ENCODE measurements around the gene TAF1A. TPM values are rescaled to one million over a fixed set of nuclear protein-coding genes. Genes with fewer than 3 reads are reported as not detected.

The TAF1A gene
- total RNA-seq, 1 experiment from 2014 or later, result 12.9 TPM

- ATAC-seq, result no peak
- H3K4me3 Mint-ChIP-seq, result no peak overlapping the region
- peaks cover 7% of the 10 kb centered on the region for H3K9me3 Mint-ChIP-seq
- POLR2A ChIA-PET, result no interaction called here
- no peak for DNase-seq (ENCODE audit: low spot score)
- H3K4me1 Mint-ChIP-seq, result no peaks in the 10 kb centered on the region
- no peaks in the 10 kb centered on the region for H3K27me3 Mint-ChIP-seq (ENCODE audit: low read depth)
- CTCF ChIA-PET, result no interaction called here
- H3K36me3 Mint-ChIP-seq, result no peaks in the 10 kb centered on the region
- H3K27ac Mint-ChIP-seq, result no peak overlapping the region
- TF ChIP-seq, protein P1, sequence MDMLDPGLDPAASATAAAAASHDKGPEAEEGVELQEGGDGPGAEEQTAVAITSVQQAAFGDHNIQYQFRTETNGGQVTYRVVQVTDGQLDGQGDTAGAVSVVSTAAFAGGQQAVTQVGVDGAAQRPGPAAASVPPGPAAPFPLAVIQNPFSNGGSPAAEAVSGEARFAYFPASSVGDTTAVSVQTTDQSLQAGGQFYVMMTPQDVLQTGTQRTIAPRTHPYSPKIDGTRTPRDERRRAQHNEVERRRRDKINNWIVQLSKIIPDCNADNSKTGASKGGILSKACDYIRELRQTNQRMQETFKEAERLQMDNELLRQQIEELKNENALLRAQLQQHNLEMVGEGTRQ (CRISPR knock-in tag; IDR thresholded peaks at IDR 0.05), result no peak
- TF ChIP-seq ZNF138 (CRISPR knock-in tag; conservative IDR thresholded peaks at IDR 0.05) (no peak), ZNF121 (CRISPR knock-in tag; IDR thresholded peaks at IDR 0.05) (no peak), ZNF416 (CRISPR knock-in tag; IDR thresholded peaks at IDR 0.05) (no peak), FOXJ3 (CRISPR knock-in tag; IDR thresholded peaks at IDR 0.05; ENCODE audit: borderline replicate concordance) (no peak), ZNF423 (CRISPR knock-in tag; IDR thresholded peaks at IDR 0.05) (no peak), GABPB1 (CRISPR knock-in tag; IDR thresholded peaks at IDR 0.05) (no peak), ZNF396 (CRISPR knock-in tag; IDR thresholded peaks at IDR 0.05; ENCODE audit: borderline replicate concordance) (no peak), ZSCAN18 (CRISPR knock-in tag; IDR thresholded peaks at IDR 0.05) (no peak), ATF3 (CRISPR knock-in tag; conservative IDR thresholded peaks at IDR 0.05) (no peak), ELF4 (CRISPR knock-in tag; IDR thresholded peaks at IDR 0.05; ENCODE audit: low read depth) (no peak), MXD4 (CRISPR knock-in tag; IDR thresholded peaks at IDR 0.05; ENCODE audit: borderline replicate concordance) (no peak), TEAD1 (CRISPR knock-in tag; IDR thresholded peaks at IDR 0.05) (no peak)
- TF ChIP-seq, protein P2, sequence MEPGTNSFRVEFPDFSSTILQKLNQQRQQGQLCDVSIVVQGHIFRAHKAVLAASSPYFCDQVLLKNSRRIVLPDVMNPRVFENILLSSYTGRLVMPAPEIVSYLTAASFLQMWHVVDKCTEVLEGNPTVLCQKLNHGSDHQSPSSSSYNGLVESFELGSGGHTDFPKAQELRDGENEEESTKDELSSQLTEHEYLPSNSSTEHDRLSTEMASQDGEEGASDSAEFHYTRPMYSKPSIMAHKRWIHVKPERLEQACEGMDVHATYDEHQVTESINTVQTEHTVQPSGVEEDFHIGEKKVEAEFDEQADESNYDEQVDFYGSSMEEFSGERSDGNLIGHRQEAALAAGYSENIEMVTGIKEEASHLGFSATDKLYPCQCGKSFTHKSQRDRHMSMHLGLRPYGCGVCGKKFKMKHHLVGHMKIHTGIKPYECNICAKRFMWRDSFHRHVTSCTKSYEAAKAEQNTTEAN (CRISPR knock-in tag; IDR thresholded peaks at IDR 0.05), result no peak
These were observed 65.9 kb downstream of the TAF1A start for GRCh38 chr1:222523852-222524251.

GRCh38 chr1:222522105-222522915 lies 67.4 kb downstream of the TAF1A start:
- peaks cover 1% of the 10 kb centered on the region; the same call in 1 of the 2 replicates for H3K9me3 Mint-ChIP-seq
- no peak overlapping the region for H3K27ac Mint-ChIP-seq
- no peak overlapping the region for H3K4me3 Mint-ChIP-seq
- no peak for DNase-seq (ENCODE audit: low spot score)
- H3K27me3 Mint-ChIP-seq (ENCODE audit: low read depth), result no peaks in the 10 kb centered on the region
- ChIA-PET CTCF (no interaction called here), POLR2A (no interaction called here)
- no peaks in the 10 kb centered on the region for H3K4me1 Mint-ChIP-seq
- no peak for ATAC-seq
- no peaks in the 10 kb centered on the region for H3K36me3 Mint-ChIP-seq
- TF ChIP-seq OVOL2 (CRISPR knock-in tag; IDR thresholded peaks at IDR 0.05; ENCODE audit: borderline replicate concordance), result no peak
- TF ChIP-seq ZNF317 (CRISPR knock-in tag; IDR thresholded peaks at IDR 0.05; ENCODE audit: borderline replicate concordance, low read depth), result no peak
- TF ChIP-seq STAT6 (CRISPR knock-in tag; conservative IDR thresholded peaks at IDR 0.05; ENCODE audit: low read depth), result no peak
- no peak for TF ChIP-seq SMAD3 (CRISPR knock-in tag; IDR thresholded peaks at IDR 0.05; ENCODE audit: borderline replicate concordance)
- TF ChIP-seq IRF2 (CRISPR knock-in tag; IDR thresholded peaks at IDR 0.05; ENCODE audit: borderline replicate concordance, low read depth), result no peak
- no peak for TF ChIP-seq TCF7 (CRISPR knock-in tag; IDR thresholded peaks at IDR 0.05; ENCODE audit: low read depth)
- TF ChIP-seq, protein P3, sequence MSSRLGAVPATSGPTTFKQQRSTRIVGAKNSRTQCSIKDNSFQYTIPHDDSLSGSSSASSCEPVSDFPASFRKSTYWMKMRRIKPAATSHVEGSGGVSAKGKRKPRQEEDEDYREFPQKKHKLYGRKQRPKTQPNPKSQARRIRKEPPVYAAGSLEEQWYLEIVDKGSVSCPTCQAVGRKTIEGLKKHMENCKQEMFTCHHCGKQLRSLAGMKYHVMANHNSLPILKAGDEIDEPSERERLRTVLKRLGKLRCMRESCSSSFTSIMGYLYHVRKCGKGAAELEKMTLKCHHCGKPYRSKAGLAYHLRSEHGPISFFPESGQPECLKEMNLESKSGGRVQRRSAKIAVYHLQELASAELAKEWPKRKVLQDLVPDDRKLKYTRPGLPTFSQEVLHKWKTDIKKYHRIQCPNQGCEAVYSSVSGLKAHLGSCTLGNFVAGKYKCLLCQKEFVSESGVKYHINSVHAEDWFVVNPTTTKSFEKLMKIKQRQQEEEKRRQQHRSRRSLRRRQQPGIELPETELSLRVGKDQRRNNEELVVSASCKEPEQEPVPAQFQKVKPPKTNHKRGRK (CRISPR knock-in tag; IDR thresholded peaks at IDR 0.05; ENCODE audit: borderline replicate concordance), result no peak
- no peak for TF ChIP-seq SOX15 (CRISPR knock-in tag; IDR thresholded peaks at IDR 0.05)
- TF ChIP-seq FOXK1 (CRISPR knock-in tag; IDR thresholded peaks at IDR 0.05), result no peak
- TF ChIP-seq ETV6 (CRISPR knock-in tag; IDR thresholded peaks at IDR 0.05), result no peak
- TF ChIP-seq NR1H2 (CRISPR knock-in tag; IDR thresholded peaks at IDR 0.05), result no peak
- no peak for TF ChIP-seq ATF1 (CRISPR knock-in tag; IDR thresholded peaks at IDR 0.05)
- TF ChIP-seq, protein P2 (CRISPR knock-in tag; IDR thresholded peaks at IDR 0.05), result no peak
- no peak for TF ChIP-seq ZNF263 (CRISPR knock-in tag; IDR thresholded peaks at IDR 0.05; ENCODE audit: low read depth)

Measured in WTC11 (cell line).